IMR-90 (cell line): ENCODE measurements around the gene THADA. TPM values are rescaled to one million over a fixed set of nuclear protein-coding genes. Genes with fewer than 3 reads are reported as not detected.
"Not testable (repeated sequence)": the region's sequence is repeated elsewhere in the genome, so short reads cannot be mapped to it uniquely, and the experiment has no call there.

Source experiments
- ATAC-seq: fragments of 200-7000 bp; cut with Tn5 transposase; 2 replicates; pipeline ENCODE4 v1.9.1; 2020; ENCODE audit warnings: low read depth, mild to moderate bottlenecking, moderate library complexity
- BruUV-seq: library from RNA; stranded (reverse); fragments of 400-500 nt; replicated peaks from 2 replicates; lab custom pipeline; 2021; lab: Mats Ljungman, UMichigan
- CTCF ChIA-PET: fragments of 300-600 bp; formaldehyde crosslinking; extraction: SDS; loops from one replicate; lab custom pipeline; 2021; ENCODE audit warnings: antibody characterized with exemption; lab: Yijun Ruan, JAX
- POLR2A ChIA-PET: fragments of 300-600 bp; sonication (Branson Sonifier 250); formaldehyde crosslinking; loops from one replicate; lab custom pipeline; 2022; ENCODE audit warnings: antibody characterized with exemption; ENCODE audit not compliant: unreplicated experiment; lab: Charles Lee
- DNase-seq: peaks from one replicate; pipeline ENCODE4 v3.0.0; 2013
- H2AFZ ChIP-seq: replicated peaks from 2 replicates; pipeline ENCODE3; 2013; ENCODE audit warnings: low read length, mild to moderate bottlenecking; ENCODE audit not compliant: poor library complexity
- H2AK5ac ChIP-seq: 2 replicates; pipeline ENCODE4 v1.6.1; 2013; ENCODE audit warnings: low read depth, low read length, inconsistent platforms
- H2AK9ac ChIP-seq: replicated peaks from 2 replicates; pipeline ENCODE3; 2013; ENCODE audit warnings: mild to moderate bottlenecking, low read depth, low read length, moderate library complexity; ENCODE audit not compliant: poor library complexity
- H2BK120ac ChIP-seq: 2 replicates; pipeline ENCODE4 v1.6.1; 2013; ENCODE audit warnings: low read depth, low read length, inconsistent platforms
- H2BK15ac ChIP-seq: 3 replicates; pipeline ENCODE4 v1.6.1; 2013; ENCODE audit warnings: low read depth, low read length, inconsistent platforms
- H2BK20ac ChIP-seq: 2 replicates; pipeline ENCODE4 v1.6.1; 2013; ENCODE audit warnings: low read depth, mild to moderate bottlenecking, inconsistent platforms, low read length, moderate library complexity
- H2BK5ac ChIP-seq: 2 replicates; pipeline ENCODE4 v1.6.1; 2013; ENCODE audit warnings: mild to moderate bottlenecking, low read depth, low read length, inconsistent platforms; ENCODE audit not compliant: poor library complexity, severe bottlenecking
- H3K14ac ChIP-seq: replicated peaks from 2 replicates; pipeline ENCODE4 v1.6.1; 2013; ENCODE audit warnings: low read depth, low read length, inconsistent platforms
- H3K18ac ChIP-seq: 2 replicates; pipeline ENCODE4 v1.6.1; 2013; ENCODE audit warnings: low read depth, low read length, control low read depth
- H3K23ac ChIP-seq: 2 replicates; pipeline ENCODE4 v1.6.1; 2013; ENCODE audit warnings: low read depth, low read length, inconsistent platforms
- H3K27ac ChIP-seq: 2 replicates; pipeline ENCODE4 v1.5.1; 2013; ENCODE audit warnings: mild to moderate bottlenecking, control low read depth, low read length; ENCODE audit not compliant: insufficient read depth
- H3K27me3 ChIP-seq: 2 replicates; pipeline ENCODE4 v1.6.1; 2013; ENCODE audit warnings: low read length; ENCODE audit not compliant: control insufficient read depth, insufficient read depth
- H3K36me3 ChIP-seq: 2 replicates; pipeline ENCODE4 v1.6.1; 2013; ENCODE audit warnings: low read length, mixed read lengths; ENCODE audit not compliant: control insufficient read depth, insufficient read depth
- H3K4ac ChIP-seq: 2 replicates; pipeline ENCODE4 v1.6.1; 2013; ENCODE audit warnings: low read depth, low read length, inconsistent platforms
- H3K4me1 ChIP-seq: 2 replicates; pipeline ENCODE4 v1.6.1; 2013; ENCODE audit warnings: low read length, mixed read lengths; ENCODE audit not compliant: control insufficient read depth, insufficient read depth
- H3K4me2 ChIP-seq: 2 replicates; pipeline ENCODE4 v1.6.1; 2013; ENCODE audit warnings: low read depth, mild to moderate bottlenecking, control low read depth, low read length, moderate library complexity
- H3K4me3 ChIP-seq: 2 replicates; pipeline ENCODE4 v1.5.1; 2013; ENCODE audit warnings: low read depth, mild to moderate bottlenecking, control low read depth, low read length, moderate library complexity; ENCODE audit not compliant: insufficient read depth
- H3K56ac ChIP-seq: 2 replicates; pipeline ENCODE4 v1.6.1; 2013; ENCODE audit warnings: low read length, inconsistent platforms; ENCODE audit not compliant: insufficient read depth; ENCODE audit errors: extremely low read depth
- H3K79me1 ChIP-seq, 2 experiments: 2 replicates each; pipeline ENCODE4 v1.6.1; 2013; ENCODE audit warnings: low read length in 2 of 2, inconsistent platforms in 1 of 2, low read depth in 1 of 2
- H3K9ac ChIP-seq: 2 replicates; pipeline ENCODE4 v1.6.1; 2013; ENCODE audit warnings: low read depth, low read length, control low read depth
- H3K9me1 ChIP-seq: 2 replicates; pipeline ENCODE4 v1.6.1; 2013; ENCODE audit warnings: low read length, inconsistent platforms; ENCODE audit not compliant: insufficient read depth
- H3K9me3 ChIP-seq: 2 replicates; pipeline ENCODE4 v1.6.1; 2013; ENCODE audit warnings: low read length; ENCODE audit not compliant: control insufficient read depth, insufficient read depth
- H4K20me1 ChIP-seq: 2 replicates; pipeline ENCODE4 v1.6.1; 2013; ENCODE audit warnings: low read length, inconsistent platforms; ENCODE audit not compliant: insufficient read depth
- H4K5ac ChIP-seq: 2 replicates; pipeline ENCODE4 v1.6.1; 2013; ENCODE audit warnings: mild to moderate bottlenecking, low read depth, low read length, control low read depth
- H4K8ac ChIP-seq, 2 experiments: 2 replicates each; pipeline ENCODE4 v1.6.1; 2013; ENCODE audit warnings: low read depth in 2 of 2, low read length in 2 of 2, control low read depth in 1 of 2, inconsistent platforms in 1 of 2
- H4K91ac ChIP-seq: 2 replicates; pipeline ENCODE4 v1.6.1; 2013; ENCODE audit warnings: low read depth, low read length, inconsistent platforms; ENCODE audit not compliant: insufficient read depth
- WGBS, 2 experiments: methylation state at CpG; one replicate each; pipeline versions ENCODE4 v1.1.5 to v1.1.7; 2013; ENCODE audit warnings: missing lambda C conversion rate in 2 of 2; ENCODE audit not compliant: insufficient read length in 1 of 2; ENCODE audit errors: extremely low coverage in 2 of 2; 5-methylcytosine and 5-hydroxymethylcytosine counted together
- dilution Hi-C: fragments of 300-500 bp; cut with HindIII; formaldehyde crosslinking; loops from one replicate; pipeline ENCODE4 v1.14.3; 2018; ENCODE audit warnings: low sequenced_read_pairs; ENCODE audit not compliant: unreplicated experiment
- in situ Hi-C: fragments of 300-500 bp; cut with MboI; formaldehyde crosslinking; loops from 3 replicates; pipeline ENCODE4 v1.14.3; 2019; ENCODE audit warnings: low sequenced_read_pairs, inconsistent platforms, mixed read lengths
- intact Hi-C: fragments of 100-400 bp; cut with micrococcal nuclease; formaldehyde crosslinking; loops from 2 replicates; pipeline ENCODE4 v1.10.0; 2022
- polyA plus RNA-seq, 3 experiments: library from polyadenylated mRNA; depleted of rRNA; stranded (reverse); fragments of >200 nt; gene quantifications; 2 replicates each; pipeline ENCODE4 v1.2.3, GENCODE V29; 2012; ENCODE audit warnings: low replicate concordance in 1 of 3
- total RNA-seq: library from RNA; depleted of rRNA; stranded (reverse); fragments of >200 nt; gene quantifications from 2 replicates; pipeline ENCODE4 v1.2.3, GENCODE V29; 2012

The THADA gene
- total and polyA plus RNA-seq, 2 of the 4 experiments (the other 2 are of a cell fraction): 10.5 to 21.3 TPM

DNA sequence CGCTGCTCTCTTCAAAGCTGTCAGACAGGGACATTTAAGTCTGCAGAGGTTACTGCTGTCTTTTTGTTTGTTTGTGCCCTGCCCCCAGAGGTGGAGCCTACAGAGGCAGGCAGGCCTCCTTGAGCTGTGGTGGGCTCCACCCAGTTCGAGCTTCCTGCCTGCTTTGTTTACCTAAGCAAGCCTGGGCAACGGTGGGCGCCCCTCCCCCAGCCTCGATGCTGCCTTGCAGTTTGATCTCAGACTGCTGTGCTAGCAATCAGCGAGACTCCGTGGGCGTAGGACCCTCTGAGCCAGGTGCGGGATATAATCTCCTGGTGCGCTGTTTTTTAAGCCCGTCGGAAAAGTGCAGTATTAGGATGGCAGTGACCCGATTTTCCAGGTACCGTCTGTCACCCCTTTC, 47.5 kb downstream of the THADA start:
- H3K14ac ChIP-seq, H3K4me2 ChIP-seq, H3K4me1 ChIP-seq, H2BK120ac ChIP-seq, H3K79me1 ChIP-seq, H4K8ac ChIP-seq, H2AK9ac ChIP-seq, H2BK5ac ChIP-seq, DNase-seq, CTCF ChIA-PET, H3K4me3 ChIP-seq, BruUV-seq, POLR2A ChIA-PET, H3K27me3 ChIP-seq, H3K4ac ChIP-seq, H2AK5ac ChIP-seq, H4K5ac ChIP-seq, dilution Hi-C loops, H3K9me3 ChIP-seq, H3K56ac ChIP-seq, H3K23ac ChIP-seq, H2BK15ac ChIP-seq, intact Hi-C loops, ATAC-seq, H4K20me1 ChIP-seq, H3K36me3 ChIP-seq, in situ Hi-C loops, H2BK20ac ChIP-seq, H3K18ac ChIP-seq, H3K27ac ChIP-seq, H2AFZ ChIP-seq, H3K9ac ChIP-seq, H3K9me1 ChIP-seq, H4K91ac ChIP-seq: not testable (repeated sequence)
- no CpG with 5 or more reads among the region's 14 CpGs for WGBS, 2 experiments
